ENCODE results near the gene GPS2. TPM values are rescaled to one million over a fixed set of nuclear protein-coding genes. Genes with fewer than 3 reads are reported as not detected.
A peak's percentile ranks its signal among the peaks of the same experiment; 100 is the strongest.

GPS2 gene
- total and polyA plus RNA-seq, 12 donors, result 49.1 to 105 (median 58.8) TPM

DNA sequence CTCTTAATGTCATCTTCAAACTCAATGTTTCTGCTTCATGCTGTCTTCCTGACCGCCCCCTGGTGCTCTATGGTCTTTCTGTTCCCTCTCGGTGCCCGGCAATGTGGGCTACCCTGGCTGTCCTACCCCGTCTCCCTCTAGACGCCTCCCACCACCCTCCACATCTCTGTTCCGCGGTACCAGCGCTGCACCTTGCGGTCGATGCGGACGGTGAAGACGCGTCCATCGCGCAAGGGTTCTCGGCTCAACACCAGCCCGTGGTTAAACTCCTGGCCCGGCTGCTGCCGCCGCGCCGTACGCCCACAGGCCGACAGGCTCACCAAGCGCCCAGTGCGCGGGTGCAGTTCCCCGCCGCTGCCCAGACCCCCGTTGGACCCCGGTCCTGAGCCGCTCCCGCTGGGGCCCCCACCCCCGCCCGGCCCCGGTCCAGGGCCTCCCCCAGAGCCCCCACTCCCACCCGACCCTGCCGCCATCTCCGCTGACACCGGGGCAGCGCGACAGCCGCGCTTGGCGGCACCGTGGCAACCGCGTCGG lies 13.7 kb upstream of the GPS2 start, which contains the start of gene NEURL4:
TSS of gene NEURL4 (minus strand) at position 496 of the 534 bp plus-strand sequence. CDS start at position 473, 23 bp downstream.
- DNase-seq (no peak), ATAC-seq (peak in 4 of 8 donors; percentile 1 to 34 (median 13))
- Histone ChIP-seq H3K4me3 (peak within 1 kb of the TSS; percentile 70 to 94 (median 85)), H3K36me3 (peaks cover 0 to 29% (median 10%) of the 10 kb centered on the region in 9 donors), H3K4me1 (peaks cover 0 to 30% (median 20%) of the 10 kb centered on the region in 9 donors), H3K27ac (peak within 1 kb of the TSS; percentile 55 to 96 (median 89)), H3K27me3 (peaks cover 0 to 6% (median 0%) of the 10 kb centered on the region in 7 donors), H3K9me3 (no peaks in the 10 kb centered on the region)
- intact Hi-C loops (cut with DNase I), result loop anchor here in 2 of 10 donors (1.0 kb wide), 2 partner anchors 22 to 48 kb away; partner anchors contain the start of genes EIF5A (in 1 of the 2) and SLC2A4 (in 1 of the 2)
- 1% methylated on average over 50 of the region's 50 CpGs for WGBS, 2 donors
- TF ChIP-seq, protein P1, sequence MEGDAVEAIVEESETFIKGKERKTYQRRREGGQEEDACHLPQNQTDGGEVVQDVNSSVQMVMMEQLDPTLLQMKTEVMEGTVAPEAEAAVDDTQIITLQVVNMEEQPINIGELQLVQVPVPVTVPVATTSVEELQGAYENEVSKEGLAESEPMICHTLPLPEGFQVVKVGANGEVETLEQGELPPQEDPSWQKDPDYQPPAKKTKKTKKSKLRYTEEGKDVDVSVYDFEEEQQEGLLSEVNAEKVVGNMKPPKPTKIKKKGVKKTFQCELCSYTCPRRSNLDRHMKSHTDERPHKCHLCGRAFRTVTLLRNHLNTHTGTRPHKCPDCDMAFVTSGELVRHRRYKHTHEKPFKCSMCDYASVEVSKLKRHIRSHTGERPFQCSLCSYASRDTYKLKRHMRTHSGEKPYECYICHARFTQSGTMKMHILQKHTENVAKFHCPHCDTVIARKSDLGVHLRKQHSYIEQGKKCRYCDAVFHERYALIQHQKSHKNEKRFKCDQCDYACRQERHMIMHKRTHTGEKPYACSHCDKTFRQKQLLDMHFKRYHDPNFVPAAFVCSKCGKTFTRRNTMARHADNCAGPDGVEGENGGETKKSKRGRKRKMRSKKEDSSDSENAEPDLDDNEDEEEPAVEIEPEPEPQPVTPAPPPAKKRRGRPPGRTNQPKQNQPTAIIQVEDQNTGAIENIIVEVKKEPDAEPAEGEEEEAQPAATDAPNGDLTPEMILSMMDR (IDR thresholded peaks at IDR 0.05), result peak in 2 of 9 donors; percentile 8 to 17

DNA sequence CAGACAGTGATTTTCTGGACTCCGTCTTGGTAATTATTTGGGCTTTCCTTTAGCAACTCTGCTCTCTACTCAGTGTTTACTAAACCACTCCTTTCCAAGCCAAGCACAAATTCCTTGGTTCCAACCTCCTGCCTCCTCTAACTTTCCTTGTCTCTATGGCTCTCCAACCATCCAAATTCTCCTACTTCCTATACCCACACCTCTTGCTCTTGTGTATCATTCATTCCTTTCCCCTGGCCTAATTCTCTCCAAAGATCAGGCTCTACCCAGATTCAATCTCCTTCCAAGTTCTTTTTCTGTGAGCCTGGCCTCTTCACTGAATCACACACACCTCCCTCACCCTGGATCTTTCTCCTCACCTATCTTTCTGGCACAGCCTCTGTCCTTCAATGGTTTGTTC lies 12.8 kb upstream of the GPS2 start:
- H3K4me3 ChIP-seq, result peak overlapping the region in 4 of 10 donors; percentile 81 to 93 (median 86)
- H3K9me3 ChIP-seq, result no peaks in the 10 kb centered on the region
- peak overlapping the region in 3 of 10 donors; percentile 82 to 92 (median 89) for H3K27ac ChIP-seq
- TF ChIP-seq, protein P1 (IDR thresholded peaks at IDR 0.05), result no peak
- intact Hi-C loops (cut with DNase I), result no loop called here
- no peaks in the 10 kb centered on the region for H3K27me3 ChIP-seq
- no peak for ATAC-seq
- peaks cover 0 to 38% (median 19%) of the 10 kb centered on the region in 9 donors for H3K36me3 ChIP-seq
- DNase-seq, result no peak
- peaks cover 0 to 30% (median 20%) of the 10 kb centered on the region in 9 donors for H3K4me1 ChIP-seq
- 64 to 83% methylated on average over 1 of the region's 1 CpG for WGBS, 2 donors

DNA sequence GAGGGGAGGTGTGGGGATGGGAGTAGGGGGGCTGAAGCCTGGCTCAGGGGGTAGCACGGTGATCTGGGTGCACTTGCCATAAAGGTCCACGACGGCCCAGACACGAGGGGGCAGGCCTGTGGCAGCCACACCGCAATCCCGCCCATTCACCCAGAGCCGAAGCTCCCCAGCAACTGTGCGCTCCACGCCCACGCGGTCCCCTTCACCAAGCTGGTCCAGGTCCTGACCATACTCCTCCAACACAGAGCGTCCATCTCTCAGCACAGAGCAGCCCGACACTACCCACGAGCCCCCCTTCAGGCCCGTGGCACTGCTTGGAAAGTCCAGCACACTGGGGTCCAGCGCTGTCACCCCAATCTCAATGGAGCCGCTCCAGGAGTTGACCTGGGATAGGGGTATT lies 12.3 kb upstream of the GPS2 start:
- no peak for DNase-seq
- no peak for ATAC-seq
- Histone ChIP-seq H3K4me1 (peaks cover 0 to 30% (median 20%) of the 10 kb centered on the region in 9 donors), H3K9me3 (no peaks in the 10 kb centered on the region), H3K4me3 (no peak overlapping the region), H3K27me3 (no peaks in the 10 kb centered on the region), H3K36me3 (peaks cover 2 to 43% (median 24%) of the 10 kb centered on the region in 9 donors), H3K27ac (no peak overlapping the region)
- intact Hi-C loops (cut with DNase I), result no loop called here
- 81 to 88% methylated on average over 17 of the region's 17 CpGs for WGBS, 2 donors
- TF ChIP-seq, protein P1 (IDR thresholded peaks at IDR 0.05), result no peak

DNA sequence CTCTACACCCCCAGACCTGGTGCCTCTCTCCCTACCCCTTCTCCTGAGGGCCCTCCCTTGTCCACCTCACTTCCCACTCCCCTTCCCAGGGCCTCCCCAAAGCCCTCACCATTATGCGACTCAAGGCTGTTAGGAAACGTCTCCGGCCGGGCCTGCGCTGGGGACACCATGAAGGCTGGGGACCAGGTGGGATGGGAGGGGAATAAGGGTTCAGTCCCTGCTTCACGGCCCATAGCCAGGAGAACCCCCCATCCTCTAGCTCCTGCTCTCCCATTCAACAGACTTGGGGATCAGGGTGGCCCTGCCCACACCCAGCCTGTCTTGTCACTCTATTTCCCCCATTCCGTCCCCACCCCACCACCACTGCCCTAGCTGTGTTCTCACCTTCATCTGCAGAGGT lies 11.9 kb upstream of the GPS2 start:
- intact Hi-C loops (cut with DNase I), result no loop called here
- TF ChIP-seq, protein P1 (IDR thresholded peaks at IDR 0.05), result no peak
- Histone ChIP-seq H3K4me1 (peaks cover 0 to 25% (median 20%) of the 10 kb centered on the region in 9 donors), H3K9me3 (no peaks in the 10 kb centered on the region), H3K4me3 (no peak overlapping the region), H3K27ac (no peak overlapping the region), H3K27me3 (no peaks in the 10 kb centered on the region), H3K36me3 (peaks cover 5 to 47% (median 28%) of the 10 kb centered on the region in 9 donors)
- ATAC-seq (no peak), DNase-seq (no peak)
- 88 to 92% methylated on average over 7 of the region's 7 CpGs for WGBS, 2 donors

Data from heart right ventricle (tissue), 16 donors.